HG03135 (cell line): Measurements from ENCODE around the gene LSS.
"Not testable (repeated sequence)": the region's sequence is repeated elsewhere in the genome, so short reads cannot be mapped to it uniquely, and the experiment has no call there.

Experiments
- ATAC-seq: cut with Tn5 transposase; IDR thresholded peaks from one replicate; pipeline ENCODE4 v1.9.1; 2021; ENCODE audit warnings: mild to moderate bottlenecking, moderate library complexity; ENCODE audit not compliant: unreplicated experiment

The LSS gene

GRCh38 chr21:46206163-46207005, 22.2 kb downstream of the LSS start:
- no peak for ATAC-seq

DNA sequence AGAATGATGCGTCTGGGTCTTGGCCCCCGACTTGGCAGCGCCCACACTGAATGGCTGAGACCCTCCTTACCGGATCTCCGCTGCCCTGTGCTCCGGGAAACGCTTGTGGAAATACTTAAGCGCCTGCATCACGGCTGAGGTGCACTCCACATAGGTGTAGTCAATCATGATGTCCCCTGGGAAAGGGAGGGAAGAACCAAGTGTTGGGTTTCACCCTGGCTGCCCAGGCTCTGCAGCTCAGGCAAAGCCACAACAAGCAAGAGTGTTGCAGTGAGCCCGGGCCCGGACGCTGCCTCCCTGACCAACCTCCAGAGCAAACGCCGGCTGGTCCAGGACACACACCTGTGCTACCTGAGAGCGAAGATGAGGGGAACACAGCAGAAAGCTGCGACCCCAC, 22.8 kb downstream of the LSS start:
- no peak for ATAC-seq

GRCh38 chr21:46205166-46205565, 23.4 kb downstream of the LSS start:
- no peak for ATAC-seq

DNA sequence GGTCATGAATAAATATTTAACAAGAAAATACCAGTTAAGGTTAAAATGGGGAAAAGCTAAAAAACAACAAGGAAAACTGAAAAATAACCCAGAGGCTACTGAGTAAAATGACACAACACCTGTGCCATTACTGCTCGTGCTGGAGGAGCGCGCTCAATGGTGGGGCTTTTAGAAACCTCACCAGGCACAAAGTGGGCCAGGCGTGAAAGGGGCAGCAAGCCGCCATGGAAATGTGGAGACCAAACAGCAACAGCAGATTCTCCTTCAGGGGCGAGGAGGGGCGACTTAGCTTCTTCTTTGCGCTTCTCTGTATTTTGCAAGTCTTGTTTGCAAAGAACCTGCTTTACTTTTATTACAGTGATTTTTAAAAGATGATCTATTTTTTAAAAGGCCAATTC, 25.4 kb downstream of the LSS start:
- no peak for ATAC-seq

GRCh38 chr21:46202592-46203202, 25.9 kb downstream of the LSS start:
- no peak for ATAC-seq

DNA sequence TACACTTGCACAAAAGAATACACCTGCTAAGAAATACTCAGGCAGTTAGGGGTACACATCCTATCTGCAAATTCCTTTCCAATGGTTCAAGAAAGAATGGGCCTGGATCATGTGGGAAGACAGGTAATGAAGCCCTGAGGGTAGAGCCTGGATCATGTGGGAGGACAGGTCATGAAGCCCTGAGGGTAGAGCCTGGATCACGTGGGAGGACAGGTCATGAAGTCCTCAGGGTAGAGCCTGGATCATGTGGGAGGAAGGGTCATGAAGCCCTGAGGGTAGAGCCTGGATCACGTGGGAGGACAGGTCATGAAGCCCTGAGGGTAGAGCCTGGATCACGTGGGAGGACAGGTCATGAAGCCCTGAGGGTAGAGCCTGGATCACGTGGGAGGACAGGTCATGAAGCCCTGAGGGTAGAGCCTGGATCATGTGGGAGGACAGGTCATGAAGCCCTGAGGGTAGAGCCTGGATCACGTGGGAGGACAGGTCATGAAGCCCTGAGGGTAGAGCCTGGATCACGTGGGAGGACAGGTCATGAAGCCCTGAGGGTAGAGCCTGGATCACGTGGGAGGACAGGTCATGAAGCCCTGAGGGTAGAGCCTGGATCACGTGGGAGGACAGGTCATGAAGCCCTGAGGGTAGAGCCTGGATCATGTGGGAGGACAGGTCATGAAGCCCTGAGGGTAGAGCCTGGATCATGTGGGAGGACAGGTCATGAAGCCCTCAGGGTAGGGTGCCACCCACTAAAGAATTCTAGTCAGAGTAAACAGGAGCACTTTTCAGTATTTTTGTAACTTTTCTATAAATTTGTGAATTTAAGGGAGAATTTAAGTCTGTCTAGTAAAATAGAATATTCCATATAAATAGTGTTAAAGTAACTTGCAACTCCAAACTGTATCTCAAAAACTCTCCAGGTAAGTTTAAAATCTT, 27.4 kb downstream of the LSS start:
- ATAC-seq, result not testable (repeated sequence)

GRCh38 chr21:46199436-46200373, 28.9 kb downstream of the LSS start:
- no peak for ATAC-seq

DNA sequence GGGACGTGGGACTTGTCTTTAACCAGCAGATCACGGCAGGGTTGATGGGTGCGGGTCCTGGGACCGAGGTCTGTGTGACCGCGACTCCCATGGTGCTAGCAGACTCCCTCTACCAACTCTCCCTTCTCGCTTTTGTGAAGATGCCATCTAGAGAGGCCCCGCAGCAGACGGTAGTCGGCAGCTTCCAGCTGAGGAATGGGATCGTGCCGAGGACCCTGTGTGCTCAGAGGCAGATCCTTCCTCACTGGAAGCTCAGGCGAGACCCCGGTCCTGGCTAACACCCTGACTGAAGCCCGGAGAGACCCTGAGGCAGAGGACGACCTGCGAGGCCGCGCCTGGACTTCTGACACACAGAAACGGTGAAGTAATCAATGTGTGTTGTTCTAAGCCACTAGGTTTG, 31.8 kb downstream of the LSS start:
- ATAC-seq, result no peak

- ATAC-seq, result no peak
These were observed 32.9 kb downstream of the LSS start for GRCh38 chr21:46195595-46196195.

DNA sequence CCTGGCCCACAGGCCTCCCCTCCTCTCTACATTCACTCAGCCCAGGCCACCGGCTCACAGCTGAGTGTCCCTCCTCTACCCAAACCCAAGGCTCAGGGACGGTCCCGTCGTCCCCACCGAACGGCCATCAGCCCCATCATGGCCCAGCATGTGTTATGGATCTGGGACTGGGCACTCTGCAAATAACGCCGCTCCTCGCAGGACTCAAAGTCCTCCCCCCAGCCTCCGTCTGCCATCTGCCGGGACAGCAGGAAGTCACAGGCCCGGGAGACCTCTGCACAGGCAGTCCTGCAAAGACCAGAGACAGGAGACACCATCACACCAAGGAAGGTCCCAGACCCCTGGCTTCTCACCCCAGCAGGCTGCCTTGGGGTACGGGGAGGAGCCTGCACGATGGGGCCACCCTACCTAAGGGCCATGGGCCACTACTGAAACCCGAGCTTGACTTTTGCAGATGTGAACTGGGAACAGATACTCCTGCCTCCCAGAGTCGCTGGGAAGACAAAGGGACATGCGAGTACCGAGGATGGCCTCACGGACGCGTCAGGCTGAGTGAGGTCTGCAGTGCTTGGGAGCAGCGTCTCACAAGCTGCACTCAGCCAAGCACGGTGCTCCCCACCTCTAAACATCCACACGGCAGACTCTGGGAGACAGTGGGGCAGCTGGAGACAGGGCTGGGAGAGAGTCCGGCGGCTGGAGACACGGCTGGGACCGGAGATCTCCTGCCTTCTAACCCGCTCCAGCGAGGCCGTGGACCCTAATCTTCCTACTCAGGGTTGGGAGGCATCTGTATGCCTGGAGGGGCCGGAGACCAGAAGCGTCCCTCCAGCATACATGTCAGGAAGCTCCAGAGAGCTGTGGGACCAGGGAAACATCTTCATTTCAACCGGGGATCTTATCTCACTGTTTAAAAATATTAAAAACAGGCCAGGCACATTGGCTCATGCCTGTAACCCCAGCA, 33.9 kb downstream of the LSS start:
- no peak for ATAC-seq

GRCh38 chr21:46193829-46194373, 34.7 kb downstream of the LSS start:
- no peak for ATAC-seq

- no peak for ATAC-seq
These were observed 36.6 kb downstream of the LSS start for GRCh38 chr21:46191686-46192575.

GRCh38 chr21:46191257-46191685, 37.3 kb downstream of the LSS start:
- no peak for ATAC-seq

GRCh38 chr21:46190491-46191131, 38.0 kb downstream of the LSS start:
- no peak for ATAC-seq

DNA sequence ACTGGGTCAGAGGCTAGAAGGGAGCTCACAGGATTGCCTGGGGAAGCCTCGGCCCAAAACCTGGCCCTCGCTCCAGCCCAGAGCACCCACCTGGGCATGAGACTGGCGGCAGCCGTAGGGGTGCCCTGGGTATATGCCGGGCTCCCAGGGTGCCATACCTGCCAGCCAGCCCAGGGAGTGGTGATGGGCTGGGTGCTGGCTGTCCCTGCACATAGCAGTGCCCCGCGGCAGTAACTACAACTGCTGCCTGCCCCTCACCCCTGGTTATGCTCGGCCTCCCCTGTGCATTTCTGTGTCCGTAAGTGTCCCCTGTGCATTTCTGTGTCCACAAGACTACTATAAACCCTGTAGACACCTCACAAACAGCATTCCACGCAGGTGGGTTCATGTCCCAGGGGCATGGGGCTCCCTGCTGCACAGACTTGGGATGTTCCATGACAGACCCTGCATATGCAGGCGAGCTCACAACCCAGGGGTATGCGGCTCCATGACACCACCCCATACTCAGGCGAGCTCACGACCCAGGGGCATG, 38.5 kb downstream of the LSS start:
- ATAC-seq, result no peak

DNA sequence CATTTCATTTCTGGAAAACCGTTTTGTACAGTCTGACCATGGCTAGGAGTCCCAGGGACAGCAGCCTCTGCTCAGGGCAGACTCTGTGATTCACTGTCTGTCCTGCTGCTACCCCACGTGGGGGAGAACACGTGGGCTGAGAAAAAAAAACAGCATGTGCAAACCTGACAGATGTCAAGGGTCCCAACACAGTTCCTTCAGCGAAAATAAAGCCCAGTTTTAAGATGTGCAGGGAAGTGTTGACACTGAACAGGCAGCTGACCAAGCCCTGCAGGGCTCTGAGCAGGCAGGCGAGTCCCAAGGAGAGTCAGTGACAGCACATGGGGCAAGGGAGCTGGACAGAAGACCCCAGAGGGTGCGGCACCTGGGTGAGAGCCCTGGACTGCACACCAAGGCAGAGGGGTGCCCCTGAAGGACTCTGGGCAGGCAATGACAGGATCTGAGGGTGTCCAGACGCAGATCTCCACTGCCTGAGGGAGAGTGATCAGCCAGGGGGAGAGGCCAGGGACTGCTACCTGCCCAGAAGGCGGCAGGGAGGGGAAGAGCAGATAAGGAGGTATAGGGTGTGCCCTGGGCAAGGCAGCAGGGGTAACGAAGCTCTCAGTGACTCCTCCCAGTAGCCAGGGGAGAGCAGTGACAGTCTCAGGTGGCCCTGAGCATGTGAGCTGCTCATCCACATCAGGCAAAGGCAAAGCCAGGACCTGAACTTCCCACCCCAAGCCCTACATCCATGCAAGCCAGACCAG, 39.2 kb downstream of the LSS start:
- no peak for ATAC-seq
